UCSD-AML1 (cell line): Measurements from ENCODE around the gene NLRP9.

Source experiments
- DNase-seq: peaks from one replicate; lab custom pipeline; 2025; ENCODE audit not compliant: unreplicated experiment; lab: John Stamatoyannopoulos, UW

NLRP9 gene

GRCh38 chr19:55674841-55675660 lies 63.2 kb downstream of the NLRP9 start, which contains the start of gene EPN1:
Gene EPN1 (plus strand): TSS chr19:55675226. CDS start chr19:55678628, 3,402 bp downstream.
- DNase-seq: peak; percentile 97

GRCh38 chr19:55674459-55674840 lies 63.8 kb downstream of the NLRP9 start:
- no peak for DNase-seq

- no peak for DNase-seq
Observed at GRCh38 chr19:55673889-55674288, 64.3 kb downstream of the NLRP9 start.

- no peak for DNase-seq
Observed at GRCh38 chr19:55673465-55673864, 64.7 kb downstream of the NLRP9 start.

- DNase-seq: no peak
Observed at GRCh38 chr19:55672418-55672817, 65.8 kb downstream of the NLRP9 start.

- DNase-seq: no peak
Observed at GRCh38 chr19:55671054-55671378, 67.2 kb downstream of the NLRP9 start.

- no peak for DNase-seq
Observed at GRCh38 chr19:55670280-55671053, 67.7 kb downstream of the NLRP9 start.

GRCh38 chr19:55669418-55670279 lies 68.6 kb downstream of the NLRP9 start:
- DNase-seq: no peak

- DNase-seq: no peak
Observed at GRCh38 chr19:55668603-55669348, 69.4 kb downstream of the NLRP9 start.

GRCh38 chr19:55667958-55668357 lies 70.2 kb downstream of the NLRP9 start:
- no peak for DNase-seq

- DNase-seq: no peak
Observed at GRCh38 chr19:55667511-55667910, 70.7 kb downstream of the NLRP9 start.

- no peak for DNase-seq
Observed at GRCh38 chr19:55667006-55667381, 71.2 kb downstream of the NLRP9 start.

GRCh38 chr19:55666343-55667005 lies 71.7 kb downstream of the NLRP9 start:
- no peak for DNase-seq

- DNase-seq: no peak
Observed at GRCh38 chr19:55663846-55664536, 74.2 kb downstream of the NLRP9 start.

GRCh38 chr19:55661826-55662225 lies 76.4 kb downstream of the NLRP9 start:
- no peak for DNase-seq

- DNase-seq: no peak
Observed at GRCh38 chr19:55660991-55661390, 77.2 kb downstream of the NLRP9 start.

- DNase-seq: no peak
Observed at GRCh38 chr19:55660404-55660803, 77.8 kb downstream of the NLRP9 start.

- no peak for DNase-seq
Observed at GRCh38 chr19:55659822-55660221, 78.4 kb downstream of the NLRP9 start.

GRCh38 chr19:55658846-55659459 lies 79.2 kb downstream of the NLRP9 start:
- no peak for DNase-seq
